H9 (cell line): Measurements from ENCODE around the gene CDH4. TPM values are rescaled to one million over a fixed set of nuclear protein-coding genes. Genes with fewer than 3 reads are reported as not detected.

Source experiments
- DNase-seq: peaks from one replicate; pipeline ENCODE4 v3.0.0-alpha.2; 2017
- H2AFZ ChIP-seq: one replicate; pipeline ENCODE4 v1.6.1; 2013; ENCODE audit warnings: mild to moderate bottlenecking, low read length, control low read depth, moderate library complexity
- H2AK5ac ChIP-seq: 2 replicates; pipeline ENCODE4 v1.6.1; 2013; ENCODE audit warnings: low read length, control low read depth, mixed read lengths; ENCODE audit not compliant: insufficient read length
- H2BK120ac ChIP-seq: one replicate; pipeline ENCODE4 v1.6.1; 2013; ENCODE audit warnings: low read depth, mild to moderate bottlenecking, low read length, control low read depth, inconsistent platforms; ENCODE audit not compliant: poor library complexity, severe bottlenecking
- H2BK12ac ChIP-seq: 2 replicates; pipeline ENCODE4 v1.6.1; 2013; ENCODE audit warnings: low read length, control low read depth, mixed read lengths, low read depth; ENCODE audit not compliant: insufficient read length
- H2BK15ac ChIP-seq: 2 replicates; pipeline ENCODE4 v1.6.1; 2013; ENCODE audit warnings: low read depth, low read length, control low read depth
- H2BK20ac ChIP-seq: one replicate; pipeline ENCODE4 v1.6.1; 2013; ENCODE audit warnings: low read depth, mild to moderate bottlenecking, low read length, control low read depth, inconsistent platforms; ENCODE audit not compliant: poor library complexity, severe bottlenecking
- H2BK5ac ChIP-seq: 2 replicates; pipeline ENCODE4 v1.6.1; 2013; ENCODE audit warnings: low read length, control low read depth, mixed read lengths; ENCODE audit not compliant: insufficient read length
- H3K14ac ChIP-seq: 2 replicates; pipeline ENCODE4 v1.6.1; 2013; ENCODE audit warnings: low read length, control low read depth; ENCODE audit not compliant: insufficient read depth
- H3K18ac ChIP-seq: 2 replicates; pipeline ENCODE4 v1.6.1; 2013; ENCODE audit warnings: low read depth, mild to moderate bottlenecking, mixed read lengths, low read length, control low read depth; ENCODE audit not compliant: insufficient read length
- H3K23ac ChIP-seq: 2 replicates; pipeline ENCODE4 v1.6.1; 2013; ENCODE audit warnings: low read length, control low read depth, mixed read lengths, low read depth; ENCODE audit not compliant: insufficient read length
- H3K23me2 ChIP-seq: 2 replicates; pipeline ENCODE4 v1.6.1; 2013; ENCODE audit warnings: low read depth, mild to moderate bottlenecking, mixed read lengths, low read length, control low read depth; ENCODE audit not compliant: insufficient read length, poor library complexity, severe bottlenecking
- H3K27ac ChIP-seq: 2 replicates; pipeline ENCODE4 v1.5.1; 2013; ENCODE audit warnings: low read length, control low read depth, mixed read lengths, low read depth; ENCODE audit not compliant: insufficient read length
- H3K27me3 ChIP-seq: 2 replicates; pipeline ENCODE4 v1.6.1; 2013; ENCODE audit warnings: low read length, control low read depth, inconsistent platforms; ENCODE audit not compliant: insufficient read depth
- H3K4ac ChIP-seq: 2 replicates; pipeline ENCODE4 v1.6.1; 2013; ENCODE audit warnings: low read depth, mild to moderate bottlenecking, control low read depth, inconsistent platforms, low read length, moderate library complexity
- H3K4me1 ChIP-seq: 2 replicates; pipeline ENCODE4 v1.6.1; 2013; ENCODE audit warnings: low read length, control low read depth, inconsistent platforms; ENCODE audit not compliant: insufficient read depth
- H3K4me2 ChIP-seq: 2 replicates; pipeline ENCODE4 v1.6.1; 2013; ENCODE audit warnings: low read length, control low read depth, mixed read lengths; ENCODE audit not compliant: insufficient read length, insufficient read depth
- H3K56ac ChIP-seq: 2 replicates; pipeline ENCODE4 v1.6.1; 2013; ENCODE audit warnings: low read depth, mild to moderate bottlenecking, mixed read lengths, low read length, control low read depth; ENCODE audit not compliant: insufficient read length
- H3K79me1 ChIP-seq: 2 replicates; pipeline ENCODE4 v1.6.1; 2013; ENCODE audit warnings: low read depth, mild to moderate bottlenecking, moderate library complexity, low read length, control low read depth, inconsistent platforms; ENCODE audit not compliant: insufficient read depth, poor library complexity, severe bottlenecking
- H3K79me2 ChIP-seq: 2 replicates; pipeline ENCODE4 v1.6.1; 2013; ENCODE audit warnings: low read length, control low read depth, inconsistent platforms; ENCODE audit not compliant: insufficient read depth
- H3K9ac ChIP-seq: 2 replicates; pipeline ENCODE4 v1.6.1; 2013; ENCODE audit warnings: low read length, control low read depth, mixed read lengths; ENCODE audit not compliant: insufficient read length; ENCODE audit errors: extremely low read depth
- H3K9me3 ChIP-seq: one replicate; pipeline ENCODE4 v1.6.1; 2013; ENCODE audit warnings: low read depth, low read length, inconsistent platforms; ENCODE audit not compliant: control insufficient read depth
- H3T11ph ChIP-seq: one replicate; pipeline ENCODE4 v1.6.1; 2013; ENCODE audit warnings: mild to moderate bottlenecking, low read length, control low read depth, inconsistent platforms
- H4K20me1 ChIP-seq: one replicate; pipeline ENCODE4 v1.6.1; 2013; ENCODE audit not compliant: control insufficient read depth, insufficient read length, insufficient read depth
- H4K5ac ChIP-seq: 2 replicates; pipeline ENCODE4 v1.6.1; 2013; ENCODE audit warnings: low read depth, mild to moderate bottlenecking, mixed read lengths, low read length, control low read depth; ENCODE audit not compliant: insufficient read length
- H4K8ac ChIP-seq: replicated peaks from 2 replicates; pipeline ENCODE4 v1.6.1; 2013; ENCODE audit warnings: low read length, control low read depth, mixed read lengths, low read depth; ENCODE audit not compliant: insufficient read length
- H4K91ac ChIP-seq: 2 replicates; pipeline ENCODE4 v1.6.1; 2013; ENCODE audit warnings: low read depth, mild to moderate bottlenecking, moderate library complexity, mixed read lengths, low read length, control low read depth; ENCODE audit not compliant: insufficient read length
- H3K27ac Mint-ChIP-seq, 3 experiments: 2 replicates in 2 of 3; 3 replicates in 1 of 3; pipeline ENCODE4 v1.8.0; 2020 to 2021; ENCODE audit warnings: mixed read lengths in 3 of 3, mild to moderate bottlenecking in 1 of 3, moderate library complexity in 1 of 3
- H3K27me3 Mint-ChIP-seq: 2 replicates; pipeline ENCODE4 v1.8.0; 2021; ENCODE audit warnings: low read depth, mild to moderate bottlenecking, moderate library complexity, mixed read lengths
- H3K36me3 Mint-ChIP-seq, 3 experiments: 2 replicates in 2 of 3; 3 replicates in 1 of 3; pipeline ENCODE4 v1.8.0; 2020 to 2021; ENCODE audit warnings: low read depth in 3 of 3, mixed read lengths in 3 of 3; ENCODE audit not compliant: insufficient read depth in 1 of 3
- H3K4me1 Mint-ChIP-seq, 2 experiments: 2 replicates each; pipeline ENCODE4 v1.8.0; 2020; ENCODE audit warnings: mixed read lengths in 2 of 2
- H3K4me3 Mint-ChIP-seq, 2 experiments: 2 replicates in 1 of 2; 3 replicates in 1 of 2; pipeline ENCODE4 v1.8.0; 2020 to 2021; ENCODE audit warnings: mild to moderate bottlenecking in 2 of 2, mixed read lengths in 2 of 2, moderate library complexity in 1 of 2
- H3K9me3 Mint-ChIP-seq, 2 experiments: 2 replicates in 1 of 2; 3 replicates in 1 of 2; pipeline ENCODE4 v1.8.0; 2020; ENCODE audit warnings: mild to moderate bottlenecking in 2 of 2, mixed read lengths in 2 of 2, moderate library complexity in 1 of 2
- CTCF ChIP-seq: fragments of 200-600 bp; sonication (generic); conservative IDR thresholded peaks from 3 replicates; pipeline ENCODE4 v1.8.0; 2021; ENCODE audit warnings: antibody characterized with exemption, mild to moderate bottlenecking
- WGBS: extraction: QIAGEN DNeasy Blood & Tissue Kit; methylation state at CpG from one replicate; pipeline ENCODE4 v1.1.7; 2013; ENCODE audit warnings: missing lambda C conversion rate, low lambda C conversion rate, mixed read lengths; ENCODE audit not compliant: insufficient read length; ENCODE audit errors: extremely low coverage; 5-methylcytosine and 5-hydroxymethylcytosine counted together
- total RNA-seq: library from RNA; stranded (reverse); gene quantifications from 2 replicates; pipeline ENCODE4 v1.2.1, GENCODE V29; 2021

The CDH4 gene
- total RNA-seq, 1 experiment from 2014 or later = 3.0 TPM

- Histone ChIP-seq H4K20me1 (no peaks in the 10 kb centered on the region), H3K23ac (no peak overlapping the region), H2BK20ac (no peak overlapping the region), H3K18ac (no peak overlapping the region), H3K4me1 (no peaks in the 10 kb centered on the region), H3T11ph (no peak overlapping the region), H4K91ac (no peak overlapping the region), H3K79me2 (no peaks in the 10 kb centered on the region), H3K9me3 (no peaks in the 10 kb centered on the region), H2AFZ (no peak overlapping the region), H3K27me3 (no peaks in the 10 kb centered on the region), H3K27ac (no peak overlapping the region), H3K9ac (no peak overlapping the region), H2AK5ac (no peak overlapping the region), H2BK15ac (no peak overlapping the region), H2BK120ac (no peak overlapping the region), H4K8ac (no peak overlapping the region), H2BK12ac (no peak overlapping the region), H2BK5ac (no peak overlapping the region), H3K79me1 (no peaks in the 10 kb centered on the region), H3K23me2 (no peaks in the 10 kb centered on the region), H3K56ac (no peak overlapping the region), H3K14ac (no peak overlapping the region; the same call in 1 of the 2 replicates), H4K5ac (no peak overlapping the region), H3K4me2 (no peak overlapping the region), H3K4ac (no peak overlapping the region)
- Mint-ChIP-seq H3K9me3 (no peaks in the 10 kb centered on the region; a peak in 1 of 5 replicates), H3K36me3 (no peaks in the 10 kb centered on the region), H3K27ac (no peak overlapping the region), H3K27me3 (peaks cover 29% of the 10 kb centered on the region), H3K4me3 (no peak overlapping the region), H3K4me1 (peaks cover 5 to 18% of the 10 kb centered on the region in 2 experiments)
- TF ChIP-seq CTCF = no peak
- WGBS = no CpG with 5 or more reads among the region's 15 CpGs
- DNase-seq = no peak
Measured at GRCh38 chr20:61815176-61815575, 563.1 kb downstream of the CDH4 start.
